GM12873 (cell line): Measurements from ENCODE around the gene TM9SF1.
A peak's percentile ranks its signal among the peaks of the same experiment; 100 is the strongest.

ENCODE experiments used
- CTCF ChIP-seq: IDR thresholded peaks from 2 replicates; pipeline ENCODE4 v1.5.1; 2012; ENCODE audit warnings: low read depth, mild to moderate bottlenecking, moderate library complexity, low read length, control low read depth; ENCODE audit not compliant: insufficient read depth; ENCODE audit errors: missing control alignments

Gene TM9SF1

GRCh38 chr14:24195186-24196070 lies at the start of gene TM9SF1:
TSS of gene TM9SF1 (minus strand) at chr14:24195441. CDS start at chr14:24195019, 422 bp downstream.
- no peak for TF ChIP-seq CTCF

GRCh38 chr14:24243336-24243836 lies 48.1 kb upstream of the TM9SF1 start:
- no peak for TF ChIP-seq CTCF

- TF ChIP-seq CTCF, result peak; percentile 61
Observed at GRCh38 chr14:24241829-24242443, 46.7 kb upstream of the TM9SF1 start.

GRCh38 chr14:24240110-24240918 lies 45.1 kb upstream of the TM9SF1 start:
- no peak for TF ChIP-seq CTCF

- TF ChIP-seq CTCF, result no peak
Observed at GRCh38 chr14:24238527-24239037, 43.3 kb upstream of the TM9SF1 start.

- no peak for TF ChIP-seq CTCF
Observed at GRCh38 chr14:24238123-24238522, 42.9 kb upstream of the TM9SF1 start.
